Esophagus muscularis mucosa (tissue), 4 donors: ENCODE measurements around the gene GARIN1A. TPM values are rescaled to one million over a fixed set of nuclear protein-coding genes. Genes with fewer than 3 reads are reported as not detected.
"Not testable (repeated sequence)": the region's sequence is repeated elsewhere in the genome, so short reads cannot be mapped to it uniquely, and the experiment has no call there.

Source experiments
- DNase-seq: peaks from one replicate; pipeline ENCODE4 v3.0.0-alpha.2; 2017; ENCODE audit errors: extremely low spot score
- H3K27ac ChIP-seq, 4 donors: fragments of 200-600 bp; sonication (generic); replicated peaks in 1 of 4; 1 replicate in 3 of 4; 2 replicates in 1 of 4; pipeline ENCODE4 v1.5.1; 2016 to 2019; ENCODE audit warnings: mild to moderate bottlenecking in 1 of 4
- H3K27me3 ChIP-seq, 4 donors: fragments of 200-600 bp; sonication (generic); one replicate each; pipeline versions ENCODE4 v1.5.1 to v1.6.0; 2016 to 2019
- H3K36me3 ChIP-seq, 4 donors: fragments of 200-600 bp; sonication (generic); one replicate each; pipeline ENCODE4 v1.5.1; 2016 to 2019
- H3K4me1 ChIP-seq, 4 donors: fragments of 200-600 bp; sonication (generic); one replicate each; pipeline ENCODE4 v1.5.1; 2016 to 2019
- H3K4me3 ChIP-seq, 4 donors: fragments of 200-600 bp; sonication (generic); 1 replicate in 2 of 4; 2 replicates in 2 of 4; pipeline ENCODE4 v1.5.1; 2016 to 2019; ENCODE audit warnings: mild to moderate bottlenecking in 4 of 4, moderate library complexity in 1 of 4
- H3K9me3 ChIP-seq, 4 donors: fragments of 200-600 bp; sonication (generic); 1 replicate in 3 of 4; 2 replicates in 1 of 4; pipeline ENCODE4 v1.5.1; 2016 to 2019
- CTCF ChIP-seq, 3 experiments: fragments of 200-600 bp in 2 of 3; fragments of 450-650 bp in 1 of 3; sonication (generic) in 2 of 3; IDR thresholded peaks; one replicate each; pipeline ENCODE4 v1.5.1; 2017 to 2019; ENCODE audit warnings: antibody characterized with exemption in 3 of 3, mild to moderate bottlenecking in 2 of 3, moderate library complexity in 1 of 3
- EP300 ChIP-seq: sonication (generic); formaldehyde crosslinking; IDR thresholded peaks from one replicate; pipeline ENCODE4 v1.6.1; 2017; ENCODE audit warnings: antibody characterized with exemption
- POLR2A ChIP-seq: fragments of 450-650 bp; IDR thresholded peaks from one replicate; pipeline ENCODE4 v1.6.1; 2017; ENCODE audit warnings: antibody characterized with exemption, moderate library complexity, mild to moderate bottlenecking, low read depth
- POLR2AphosphoS5 ChIP-seq, 2 donors: sonication (generic); formaldehyde crosslinking; IDR thresholded peaks; one replicate each; pipeline ENCODE4 v1.6.1; 2017; ENCODE audit warnings: antibody characterized with exemption in 2 of 2
- WGBS: methylation state at CpG from one replicate; pipeline ENCODE4 v1.1.5; 2018; 5-methylcytosine and 5-hydroxymethylcytosine counted together
- intact Hi-C: fragments of 100-400 bp; cut with DNase I; formaldehyde crosslinking; loops from one replicate; pipeline ENCODE4 v1.15.1; 2023
- total RNA-seq, 4 donors: library from RNA; depleted of rRNA; stranded (reverse); fragments of >200 nt; gene quantifications; one replicate each; pipeline versions ENCODE4 v1.1.0 to v1.2.1, GENCODE V29; 2016

GARIN1A gene
- total RNA-seq, 4 donors from 2014 or later: under 0.01 to 2.9 (median 0.94) TPM

- no peaks in the 10 kb centered on the region for H3K9me3 ChIP-seq
- intact Hi-C loops: no loop called here
- no peak for DNase-seq
- peaks cover 0 to 27% (median 19%) of the 10 kb centered on the region in 4 donors for H3K36me3 ChIP-seq
- H3K4me3 ChIP-seq: no peak overlapping the region
- H3K27ac ChIP-seq: no peak overlapping the region
- 78% methylated on average over 3 of the region's 3 CpGs for WGBS
- H3K27me3 ChIP-seq: no peaks in the 10 kb centered on the region
- H3K4me1 ChIP-seq: no peaks in the 10 kb centered on the region
- TF ChIP-seq CTCF (IDR thresholded peaks at IDR 0.05): no peak
- no peak for TF ChIP-seq EP300
- no peak for TF ChIP-seq POLR2AphosphoS5 (IDR thresholded peaks at IDR 0.05)
- TF ChIP-seq POLR2A: no peak
These were observed 9.9 kb downstream of the GARIN1A start for GRCh38 chr7:128681794-128682537.

GRCh38 chr7:128683270-128683669 is 11.2 kb downstream of the GARIN1A start:
- 100% methylated on average over 1 of the region's 1 CpG for WGBS
- H3K4me1 ChIP-seq, DNase-seq, H3K4me3 ChIP-seq, intact Hi-C loops, H3K9me3 ChIP-seq, H3K27me3 ChIP-seq, H3K27ac ChIP-seq: not testable (repeated sequence)
- peaks cover 0 to 27% (median 19%) of the 10 kb centered on the region in 4 donors for H3K36me3 ChIP-seq

- WGBS: 81% methylated on average over 4 of the region's 4 CpGs
- H3K27ac ChIP-seq, H3K4me1 ChIP-seq: not testable (repeated sequence)
These were observed 11.6 kb downstream of the GARIN1A start for GRCh38 chr7:128683738-128684137.

GRCh38 chr7:128687131-128687530 is 15.0 kb downstream of the GARIN1A start:
- DNase-seq: no peak
- no peaks in the 10 kb centered on the region for H3K9me3 ChIP-seq
- no peak overlapping the region for H3K4me3 ChIP-seq
- H3K4me1 ChIP-seq: no peaks in the 10 kb centered on the region
- peaks cover 0 to 22% (median 15%) of the 10 kb centered on the region in 4 donors for H3K36me3 ChIP-seq
- H3K27me3 ChIP-seq: no peaks in the 10 kb centered on the region
- no peak overlapping the region for H3K27ac ChIP-seq
- intact Hi-C loops: no loop called here
- WGBS: 95% methylated on average over 3 of the region's 3 CpGs
- TF ChIP-seq CTCF (IDR thresholded peaks at IDR 0.05) (no peak), EP300 (no peak)

More at GRCh38 chr7:128683738-128684137, 11.6 kb downstream of the GARIN1A start:
- peaks cover 0 to 27% (median 19%) of the 10 kb centered on the region in 4 donors for H3K36me3 ChIP-seq
- intact Hi-C loops, H3K4me3 ChIP-seq, DNase-seq, H3K9me3 ChIP-seq, H3K27me3 ChIP-seq: not testable (repeated sequence)

- WGBS: 80% methylated on average over 1 of the region's 5 CpGs
These were observed 16.4 kb downstream of the GARIN1A start for GRCh38 chr7:128688492-128688891.

GRCh38 chr7:128689161-128689935 is 17.3 kb downstream of the GARIN1A start:
- DNase-seq, H3K27ac ChIP-seq, H3K9me3 ChIP-seq, intact Hi-C loops, H3K4me3 ChIP-seq, H3K27me3 ChIP-seq, H3K4me1 ChIP-seq, H3K36me3 ChIP-seq: not testable (repeated sequence)
- 97% methylated on average over 12 of the region's 59 CpGs for WGBS

More at GRCh38 chr7:128688492-128688891, 16.4 kb downstream of the GARIN1A start:
- no peak overlapping the region for H3K27ac ChIP-seq
- no peaks in the 10 kb centered on the region for H3K27me3 ChIP-seq
- DNase-seq: no peak
- H3K36me3 ChIP-seq: peaks cover 0 to 14% (median 8%) of the 10 kb centered on the region in 4 donors
- intact Hi-C loops: no loop called here
- no peaks in the 10 kb centered on the region for H3K9me3 ChIP-seq
- no peak overlapping the region for H3K4me3 ChIP-seq
- TF ChIP-seq POLR2AphosphoS5 (IDR thresholded peaks at IDR 0.05): no peak
- no peak for TF ChIP-seq CTCF (IDR thresholded peaks at IDR 0.05)
- H3K4me1 ChIP-seq: no peaks in the 10 kb centered on the region
